Adrenal gland (tissue), 5 donors: ENCODE data around the gene RMI2.

ENCODE experiments used
- POLR2A ChIP-seq, 2 donors: fragments of 450-650 bp; IDR thresholded peaks; one replicate each; pipeline ENCODE4 v1.6.1; 2017; ENCODE audit warnings: antibody characterized with exemption in 2 of 2, mild to moderate bottlenecking in 2 of 2, moderate library complexity in 1 of 2
- TF ChIP-seq, protein P1 (sequence below), 6 experiments: fragments of 450-650 bp in 4 of 6; fragments of 200-600 bp in 2 of 6; sonication (generic) in 1 of 6; IDR thresholded peaks; 1 replicate in 5 of 6; 2 replicates in 1 of 6; pipeline versions ENCODE4 v1.5.1 to v1.8.0; 2016 to 2021; ENCODE audit warnings: antibody characterized with exemption in 6 of 6, mild to moderate bottlenecking in 2 of 6, moderate library complexity in 1 of 6
- donor health status: DM: no; HTN: no; CAD: no.

DNA sequence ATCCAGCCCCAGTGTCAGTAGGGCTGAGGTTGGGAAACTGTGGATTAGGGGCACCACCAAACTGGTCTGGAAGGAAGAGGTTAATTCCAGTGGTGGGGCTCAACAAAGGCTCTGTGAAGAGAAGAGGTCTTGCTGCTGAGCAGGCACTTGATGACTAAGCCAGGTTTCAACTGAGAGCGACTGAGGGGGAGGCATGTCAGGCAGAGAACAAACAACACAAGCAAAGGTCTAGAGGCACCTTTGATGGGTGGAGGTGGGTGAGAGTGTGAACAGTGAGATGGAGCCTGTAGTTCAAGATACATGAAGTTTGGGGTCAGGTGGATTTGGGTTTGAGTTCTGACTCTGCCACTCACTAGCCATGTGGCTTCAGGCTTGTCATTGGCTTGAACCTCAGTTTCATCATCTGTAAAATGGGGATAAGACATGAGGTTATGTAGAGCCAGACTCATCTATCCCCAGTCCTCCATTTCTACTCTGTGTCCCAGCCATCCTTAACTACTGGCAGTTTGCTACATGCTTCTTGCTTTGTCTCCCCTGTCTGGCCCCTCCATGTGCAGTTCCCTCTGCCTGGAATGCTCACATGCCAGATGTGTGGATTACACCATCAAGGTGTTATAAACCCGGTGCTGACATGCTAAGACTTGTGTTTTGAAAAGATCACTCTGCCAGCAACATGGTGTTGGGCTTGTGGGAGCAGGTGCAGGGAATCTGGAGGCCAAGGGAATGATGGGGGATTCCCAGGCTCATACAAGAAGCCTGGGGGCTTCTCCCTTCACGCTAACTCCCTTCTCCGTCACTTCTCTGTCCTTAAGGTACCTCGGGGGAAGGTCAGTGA lies 3.0 kb upstream of the RMI2 start:
- no peak for TF ChIP-seq POLR2A (IDR thresholded peaks at IDR 0.05)
- TF ChIP-seq, protein P1, sequence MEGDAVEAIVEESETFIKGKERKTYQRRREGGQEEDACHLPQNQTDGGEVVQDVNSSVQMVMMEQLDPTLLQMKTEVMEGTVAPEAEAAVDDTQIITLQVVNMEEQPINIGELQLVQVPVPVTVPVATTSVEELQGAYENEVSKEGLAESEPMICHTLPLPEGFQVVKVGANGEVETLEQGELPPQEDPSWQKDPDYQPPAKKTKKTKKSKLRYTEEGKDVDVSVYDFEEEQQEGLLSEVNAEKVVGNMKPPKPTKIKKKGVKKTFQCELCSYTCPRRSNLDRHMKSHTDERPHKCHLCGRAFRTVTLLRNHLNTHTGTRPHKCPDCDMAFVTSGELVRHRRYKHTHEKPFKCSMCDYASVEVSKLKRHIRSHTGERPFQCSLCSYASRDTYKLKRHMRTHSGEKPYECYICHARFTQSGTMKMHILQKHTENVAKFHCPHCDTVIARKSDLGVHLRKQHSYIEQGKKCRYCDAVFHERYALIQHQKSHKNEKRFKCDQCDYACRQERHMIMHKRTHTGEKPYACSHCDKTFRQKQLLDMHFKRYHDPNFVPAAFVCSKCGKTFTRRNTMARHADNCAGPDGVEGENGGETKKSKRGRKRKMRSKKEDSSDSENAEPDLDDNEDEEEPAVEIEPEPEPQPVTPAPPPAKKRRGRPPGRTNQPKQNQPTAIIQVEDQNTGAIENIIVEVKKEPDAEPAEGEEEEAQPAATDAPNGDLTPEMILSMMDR (IDR thresholded peaks at IDR 0.05) = no peak
